Fibroblast of the aortic adventitia (primary cell): ENCODE measurements around the gene CHL1. TPM values are rescaled to one million over a fixed set of nuclear protein-coding genes. Genes with fewer than 3 reads are reported as not detected.

ENCODE experiments used
- DNase-seq: peaks from one replicate; pipeline ENCODE4 v3.0.0-alpha.2; 2010; ENCODE audit warnings: low read depth
- H3K4me3 ChIP-seq: 2 replicates; pipeline ENCODE4 v1.5.1; 2011; ENCODE audit warnings: low read depth, mild to moderate bottlenecking, control low read depth, low read length, moderate library complexity
- CTCF ChIP-seq: IDR thresholded peaks from 2 replicates; pipeline ENCODE4 v1.5.1; 2011; ENCODE audit warnings: mild to moderate bottlenecking, low read length, control low read depth, inconsistent platforms; ENCODE audit not compliant: insufficient read depth
- total RNA-seq: library from RNA; depleted of rRNA; stranded (reverse); fragments of >200 nt; gene quantifications from 2 replicates; pipeline ENCODE4 v1.2.3, GENCODE V29; 2012; ENCODE audit warnings: low replicate concordance

The CHL1 gene
- total RNA-seq, 1 donor: 0.63 TPM

GRCh38 chr3:399647-400046 lies 203.1 kb downstream of the CHL1 start:
- DNase-seq: no peak
- TF ChIP-seq CTCF: no peak
- H3K4me3 ChIP-seq: no peak overlapping the region

- DNase-seq: no peak
- TF ChIP-seq CTCF: no peak
- no peak overlapping the region for H3K4me3 ChIP-seq
Observed at GRCh38 chr3:403826-404225, 207.3 kb downstream of the CHL1 start.

GRCh38 chr3:409011-409410 lies 212.4 kb downstream of the CHL1 start:
- no peak for TF ChIP-seq CTCF
- DNase-seq: no peak

GRCh38 chr3:411226-411625 lies 214.7 kb downstream of the CHL1 start:
- H3K4me3 ChIP-seq: no peak overlapping the region
- DNase-seq: no peak
- TF ChIP-seq CTCF: no peak

More at GRCh38 chr3:409011-409410, 212.4 kb downstream of the CHL1 start:
- no peak overlapping the region for H3K4me3 ChIP-seq

- peak; percentile 11 for TF ChIP-seq CTCF
- no peak overlapping the region for H3K4me3 ChIP-seq
- peak; percentile 5 for DNase-seq
Observed at GRCh38 chr3:414063-414462, 217.5 kb downstream of the CHL1 start.

- no peak for DNase-seq
- H3K4me3 ChIP-seq: no peak overlapping the region
- no peak for TF ChIP-seq CTCF
Observed at GRCh38 chr3:418239-418929, 221.8 kb downstream of the CHL1 start.

GRCh38 chr3:420584-420983 lies 224.0 kb downstream of the CHL1 start:
- no peak for TF ChIP-seq CTCF
- no peak overlapping the region for H3K4me3 ChIP-seq
- DNase-seq: no peak
